GM18505 (cell line): ENCODE results near the gene CAPZB.

Source experiments
- ATAC-seq: cut with Tn5 transposase; IDR thresholded peaks from one replicate; pipeline ENCODE4 v1.9.1; 2021; ENCODE audit not compliant: unreplicated experiment
- POLR2A ChIP-seq: IDR thresholded peaks from 4 replicates; pipeline ENCODE4 v1.6.1; 2011; ENCODE audit warnings: borderline replicate concordance; ENCODE audit not compliant: insufficient read depth, insufficient read length; ENCODE audit errors: extremely low read depth

The CAPZB gene

DNA sequence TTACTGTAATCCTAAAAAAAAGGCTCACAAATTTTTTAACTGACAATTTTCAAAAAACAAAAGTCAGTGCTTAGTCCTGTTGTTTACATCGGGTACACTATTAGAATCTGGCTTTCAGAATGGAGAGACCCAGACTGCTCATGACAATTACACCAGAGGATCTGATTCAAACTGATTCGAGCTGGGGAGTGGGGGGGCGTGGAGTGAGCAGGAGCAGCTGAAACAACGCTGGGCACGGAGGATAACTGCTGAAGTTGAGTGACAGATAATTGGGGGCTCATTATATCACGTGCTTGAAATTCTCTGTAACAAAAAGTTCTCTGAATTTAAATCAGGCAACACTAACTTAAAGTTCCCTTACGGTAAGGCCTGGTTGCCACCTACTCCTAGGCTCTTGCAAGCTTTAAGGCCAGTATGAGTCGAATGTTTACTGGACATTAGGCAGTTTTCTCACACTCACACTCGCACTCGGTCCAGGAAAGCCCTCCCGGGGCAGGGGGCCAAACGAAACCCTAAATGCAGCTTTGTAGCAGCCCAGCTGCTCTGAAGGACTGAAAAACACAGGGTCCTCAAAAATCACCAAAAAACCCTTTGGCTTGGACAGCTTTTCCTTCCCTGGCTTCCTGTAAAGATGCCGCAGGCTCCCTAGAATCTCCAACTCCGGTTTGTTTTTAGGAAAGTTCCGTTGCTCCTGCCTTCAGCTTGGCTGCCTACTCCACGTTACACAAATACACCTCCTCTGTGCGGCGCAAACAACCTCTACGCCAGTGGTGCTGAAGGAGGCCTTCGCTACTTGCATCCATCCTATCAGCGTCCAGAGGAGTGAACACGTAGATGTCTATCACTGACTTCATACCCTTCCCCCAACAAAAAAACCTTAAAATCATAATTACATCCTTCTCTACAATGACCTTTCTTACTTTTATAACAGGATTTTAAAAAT, 42.9 kb downstream of the CAPZB start:
- TF ChIP-seq POLR2A = no peak
- ATAC-seq = no peak

DNA sequence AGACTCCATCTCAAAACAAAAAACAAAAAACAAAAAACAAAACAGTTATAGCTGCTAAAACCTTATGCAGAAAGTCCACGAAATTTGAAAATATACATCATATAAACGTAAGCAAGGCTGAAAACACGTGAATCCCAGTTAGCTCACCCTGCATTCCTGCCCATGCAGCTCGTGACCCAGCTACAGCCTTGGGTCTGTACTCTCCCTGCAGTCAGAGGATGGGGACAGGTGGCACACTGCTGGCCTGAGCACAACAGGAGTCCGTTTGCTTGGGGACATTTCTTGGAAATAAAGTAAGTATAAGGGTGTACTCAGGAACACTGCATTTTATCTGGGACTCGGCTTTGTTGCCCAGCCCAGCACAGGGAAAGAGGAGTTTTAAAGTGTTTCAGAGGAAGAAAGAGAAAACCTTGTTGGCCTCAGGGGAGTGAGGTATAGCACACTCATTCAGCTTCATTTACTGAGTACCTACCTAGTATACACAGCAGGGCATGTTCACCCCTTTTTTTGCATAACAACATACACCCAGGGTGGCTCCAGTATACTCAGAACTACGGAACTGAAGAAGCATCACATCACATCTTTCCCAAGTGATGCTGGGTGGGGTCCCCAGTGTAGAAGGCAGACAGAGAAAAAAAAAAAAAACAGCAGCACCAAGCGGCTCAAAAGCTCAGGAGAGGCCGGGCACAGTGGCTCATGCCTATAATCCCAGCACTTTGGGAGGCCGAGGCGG, 44.1 kb downstream of the CAPZB start:
- no peak for TF ChIP-seq POLR2A
- ATAC-seq = no peak

DNA sequence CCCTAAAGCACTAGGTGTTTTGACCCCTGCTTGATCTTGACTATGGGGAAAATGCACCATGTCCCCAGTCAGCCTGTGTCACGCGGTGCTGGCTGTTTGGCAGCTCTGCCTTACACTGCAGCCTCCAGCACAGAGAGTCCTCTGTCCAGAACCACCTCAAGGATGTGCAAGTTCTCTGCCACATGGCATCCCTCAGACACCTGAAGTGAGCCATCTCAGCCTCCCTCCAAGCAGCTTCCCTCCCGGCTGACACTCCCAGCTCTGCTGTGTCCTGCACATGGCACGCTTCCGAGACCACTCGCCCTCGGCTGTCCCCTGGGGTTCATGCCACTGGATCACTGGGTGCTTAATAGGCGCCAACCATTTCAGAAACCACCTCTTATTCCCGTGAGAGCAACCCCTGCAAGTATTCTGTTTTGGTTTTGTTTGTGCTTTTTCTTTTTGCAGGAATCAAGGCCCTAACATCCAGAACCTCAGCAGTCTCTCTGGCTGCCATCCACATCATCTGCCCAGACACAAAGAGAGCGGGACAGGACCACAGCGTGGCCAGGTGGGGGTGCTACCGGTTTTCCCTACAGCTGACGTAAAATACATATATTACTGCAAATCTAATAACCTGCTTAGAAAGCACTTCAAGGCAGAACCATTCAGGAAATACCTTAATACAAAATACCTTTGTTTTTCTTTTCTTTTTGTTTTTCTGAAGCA, 45.7 kb downstream of the CAPZB start:
- ATAC-seq = no peak
- no peak for TF ChIP-seq POLR2A

DNA sequence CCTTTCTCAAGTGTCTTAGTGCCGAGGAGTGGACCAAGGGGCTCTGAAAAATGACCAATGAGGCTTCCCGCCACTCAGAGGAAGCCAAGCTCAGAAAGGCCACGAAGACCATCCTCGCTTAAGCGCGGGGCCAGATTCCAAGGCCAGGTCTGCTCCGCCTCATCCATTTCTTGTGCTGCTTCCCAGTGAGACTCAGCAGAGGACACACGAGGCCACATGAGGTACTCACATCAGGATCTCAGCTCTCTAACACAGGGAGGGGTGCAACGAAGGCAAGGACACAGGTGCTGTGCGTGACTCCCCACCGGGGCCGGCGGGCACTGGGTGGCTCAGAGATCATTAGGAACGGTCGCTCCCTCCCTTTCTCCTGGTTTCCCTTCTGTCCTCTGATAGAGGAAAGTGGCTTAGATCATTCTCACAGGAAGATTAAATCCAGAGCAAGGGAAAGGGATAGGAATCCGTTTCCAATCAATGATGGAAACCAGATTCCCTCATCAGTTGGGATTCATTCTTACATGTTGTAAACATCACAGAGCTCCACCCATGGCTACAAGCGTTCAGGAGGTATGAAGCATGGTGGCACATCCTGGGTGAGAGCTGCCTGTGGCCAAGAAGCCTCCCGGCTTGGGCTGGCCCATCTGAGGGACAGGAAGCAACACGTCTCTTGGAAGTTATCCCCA, 46.7 kb downstream of the CAPZB start:
- no peak for ATAC-seq
- no peak for TF ChIP-seq POLR2A

GRCh38 chr1:19437891-19438294, 47.4 kb downstream of the CAPZB start:
- no peak for ATAC-seq
- no peak for TF ChIP-seq POLR2A

- TF ChIP-seq POLR2A = no peak
- ATAC-seq = no peak
Measured at GRCh38 chr1:19436716-19437476, 48.4 kb downstream of the CAPZB start.

GRCh38 chr1:19435851-19436455, 49.4 kb downstream of the CAPZB start:
- no peak for TF ChIP-seq POLR2A
- no peak for ATAC-seq

GRCh38 chr1:19435181-19435580, 50.2 kb downstream of the CAPZB start:
- no peak for TF ChIP-seq POLR2A
- ATAC-seq = no peak

GRCh38 chr1:19433719-19433998, 51.7 kb downstream of the CAPZB start:
- ATAC-seq = no peak

DNA sequence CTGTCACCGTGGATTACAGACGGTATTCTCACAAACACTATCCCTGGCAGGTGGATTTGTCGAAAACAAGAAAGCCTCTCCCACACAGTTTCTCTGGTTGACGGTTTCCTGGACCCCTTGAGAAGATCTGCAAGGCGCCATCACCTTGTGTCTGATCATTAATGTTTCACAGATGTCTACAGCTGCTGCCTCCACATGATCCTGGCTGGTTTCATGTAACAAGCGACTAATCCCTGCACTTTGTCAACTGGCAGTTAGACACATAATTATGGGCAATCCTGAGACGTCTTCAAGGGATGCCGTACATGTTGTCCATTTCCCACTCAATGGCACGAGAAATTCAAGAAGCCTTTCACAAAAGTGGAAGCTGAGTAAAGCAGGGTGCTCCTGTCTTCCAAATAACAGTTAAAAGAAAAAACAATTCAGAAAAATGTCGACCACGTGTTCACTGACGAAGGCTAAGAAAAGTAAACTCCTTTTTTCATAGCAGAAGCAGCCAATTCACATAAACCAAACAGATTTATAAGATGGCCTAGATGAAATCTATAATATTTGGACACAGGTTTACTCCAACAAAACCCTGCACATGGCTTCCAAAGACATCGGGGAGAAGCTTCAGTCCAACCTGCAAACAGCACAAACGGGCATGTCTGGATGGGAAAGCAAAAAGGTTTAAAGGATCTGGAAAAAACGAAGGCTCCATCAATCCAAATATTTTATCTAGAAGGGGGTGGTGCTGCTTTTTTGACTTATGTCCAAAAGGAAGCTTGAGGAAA, 52.2 kb downstream of the CAPZB start:
- no peak for TF ChIP-seq POLR2A
- ATAC-seq = no peak

More at GRCh38 chr1:19433719-19433998, 51.7 kb downstream of the CAPZB start:
- TF ChIP-seq POLR2A = no peak
